ENCODE measurements around the gene IQCH.

DNA sequence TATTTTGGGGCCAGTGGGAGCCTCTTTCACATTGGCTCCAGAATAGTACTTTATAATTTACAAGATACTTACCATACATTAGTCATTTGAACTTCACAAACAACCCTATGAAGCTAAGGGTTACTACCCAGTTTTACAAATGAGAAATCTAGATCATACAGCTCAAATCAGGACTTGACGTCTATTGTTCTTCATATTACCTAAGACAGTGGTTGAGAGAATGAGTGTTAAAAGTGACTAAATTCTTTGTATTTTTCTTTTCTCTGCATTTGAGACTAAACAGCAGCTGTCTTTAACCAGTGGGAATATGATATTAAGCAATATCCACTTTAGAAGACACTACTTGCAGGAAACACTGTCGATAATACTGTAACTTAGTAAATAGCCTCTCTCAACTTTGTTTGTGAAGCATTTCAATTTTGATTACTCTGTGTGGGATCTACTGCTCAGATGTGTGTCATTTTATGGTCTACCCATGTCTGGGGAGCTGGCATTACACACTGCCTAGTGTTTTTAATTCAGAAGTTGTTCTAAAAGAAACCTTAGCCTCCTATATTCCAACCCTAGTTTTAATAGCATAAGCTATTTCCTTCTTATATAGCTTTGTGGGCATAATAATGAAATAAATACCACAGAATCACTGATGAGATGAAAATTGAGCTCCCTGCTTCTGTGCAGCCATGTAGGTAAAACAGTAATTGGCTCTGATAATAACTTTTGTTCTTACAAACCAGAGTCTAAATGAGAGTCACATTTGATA, 45.9 kb downstream of the IQCH start:
- TF ChIP-seq CTCF (conservative IDR thresholded peaks at IDR 0.05 in 1 of 2, IDR thresholded peaks at IDR 0.05 in 1 of 2; ENCODE audit: low read depth in 1 of 2, low read length in 2 of 2) (no peak), EZH2 (IDR thresholded peaks at IDR 0.05; ENCODE audit: low read length, missing control alignments) (no peak)
